Mucosa of descending colon (tissue), 3 donors: ENCODE results near the gene ZSCAN21. TPM values are rescaled to one million over a fixed set of nuclear protein-coding genes. Genes with fewer than 3 reads are reported as not detected.

ENCODE experiments used
- ATAC-seq: fragments of 200-7000 bp; cut with Tn5 transposase; one replicate; pipeline ENCODE4 v1.9.1; 2020; ENCODE audit warnings: mild to moderate bottlenecking, moderate library complexity
- DNase-seq, 3 donors: peaks; one replicate each; pipeline ENCODE4 v3.0.0-alpha.2; 2020
- H3K36me3 ChIP-seq: fragments of 200-600 bp; one replicate; pipeline ENCODE4 v1.8.0; 2021; ENCODE audit warnings: low read depth, mild to moderate bottlenecking
- H3K4me1 ChIP-seq: fragments of 200-600 bp; one replicate; pipeline ENCODE4 v1.8.0; 2021; ENCODE audit warnings: low read depth, mild to moderate bottlenecking
- H3K4me3 ChIP-seq: fragments of 200-600 bp; one replicate; pipeline ENCODE4 v1.8.0; 2021; ENCODE audit warnings: mild to moderate bottlenecking
- H3K9me3 ChIP-seq: fragments of 200-600 bp; one replicate; pipeline ENCODE4 v1.8.0; 2021; ENCODE audit warnings: mild to moderate bottlenecking
- CTCF ChIP-seq: fragments of 200-600 bp; IDR thresholded peaks from one replicate; pipeline ENCODE4 v1.8.0; 2022; ENCODE audit warnings: antibody characterized with exemption, mild to moderate bottlenecking
- intact Hi-C, 2 donors: fragments of 100-400 bp; cut with DNase I in 1 of 2; cut with micrococcal nuclease in 1 of 2; formaldehyde crosslinking; loops; one replicate each; pipeline versions ENCODE4 v1.11.0 to v1.11.1; 2022; cut with DNase I, micrococcal nuclease
- total RNA-seq, 3 donors: library from RNA; stranded (reverse); fragmentation: NEBNext Ultra II Directional in 2 of 3; extraction: Animal tissue kit (Norgen Biotek cat#: 25700) in 2 of 3; gene quantifications; one replicate each; pipeline versions ENCODE4 v1.2.1 to v1.2.4, GENCODE V29; 2021 to 2023
- donor health status: DM: no; HTN: no; CAD: no; lungs with moderate emphysema.
- donor health status: DM: no; HTN: no; CAD: no.
- donor health status: DM: no; HTN: yes; CAD: no.

The ZSCAN21 gene
- total RNA-seq, 3 donors from 2014 or later, result 6.9 to 13.9 (median 7.7) TPM

GRCh38 chr7:100016215-100016901 is 33.2 kb upstream of the ZSCAN21 start:
- peak; percentile 52 for ATAC-seq

GRCh38 chr7:100017300-100017699 is 32.3 kb upstream of the ZSCAN21 start:
- intact Hi-C loops, result no loop called here
- H3K4me1 ChIP-seq, result peaks cover 44% of the 10 kb centered on the region
- peak; percentile 73 to 77 (median 77) for DNase-seq

More at GRCh38 chr7:100016215-100016901, 33.2 kb upstream of the ZSCAN21 start:
- H3K4me3 ChIP-seq, result peak overlapping the region; percentile 98
- H3K36me3 ChIP-seq, result no peaks in the 10 kb centered on the region
- intact Hi-C loops, result no loop called here
- no peaks in the 10 kb centered on the region for H3K9me3 ChIP-seq
- peaks cover 40% of the 10 kb centered on the region for H3K4me1 ChIP-seq
- peak in 1 of 3 donors; percentile 62 for DNase-seq
- no peak for TF ChIP-seq CTCF

GRCh38 chr7:100017875-100018274 is 31.7 kb upstream of the ZSCAN21 start:
- ATAC-seq, result no peak
- intact Hi-C loops, result no loop called here
- Histone ChIP-seq H3K9me3 (no peaks in the 10 kb centered on the region), H3K36me3 (no peaks in the 10 kb centered on the region), H3K4me1 (peaks cover 44% of the 10 kb centered on the region), H3K4me3 (no peak overlapping the region)
- no peak for DNase-seq
- no peak for TF ChIP-seq CTCF

More at GRCh38 chr7:100017300-100017699, 32.3 kb upstream of the ZSCAN21 start:
- no peak for TF ChIP-seq CTCF
- Histone ChIP-seq H3K9me3 (no peaks in the 10 kb centered on the region), H3K36me3 (no peaks in the 10 kb centered on the region), H3K4me3 (no peak overlapping the region)
- ATAC-seq, result peak; percentile 62

DNA sequence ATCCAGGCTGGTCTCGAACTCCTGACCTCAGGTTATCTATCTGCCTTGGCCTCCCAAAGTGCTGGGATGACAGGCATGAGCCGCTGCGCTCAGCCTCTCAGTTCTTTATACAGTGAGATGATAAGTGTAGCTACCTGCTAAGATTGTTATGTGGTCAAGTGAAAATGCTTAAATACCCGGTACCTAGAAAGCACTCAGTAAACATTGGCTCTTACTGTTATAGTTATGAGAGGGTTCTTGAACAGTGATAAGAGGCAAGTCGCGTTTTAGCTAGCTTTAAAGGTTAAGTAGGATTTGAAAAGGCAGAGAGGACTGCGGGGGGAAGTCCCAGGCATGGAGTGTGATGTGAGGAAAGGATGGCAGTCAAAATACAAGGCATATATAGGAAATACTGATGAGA is 29.7 kb upstream of the ZSCAN21 start:
- peaks cover 41% of the 10 kb centered on the region for H3K4me1 ChIP-seq
- H3K4me3 ChIP-seq, result no peak overlapping the region
- no peak for DNase-seq
- no peaks in the 10 kb centered on the region for H3K9me3 ChIP-seq
- peaks cover 9% of the 10 kb centered on the region for H3K36me3 ChIP-seq
- intact Hi-C loops, result no loop called here
- TF ChIP-seq CTCF, result no peak
- ATAC-seq, result no peak

DNA sequence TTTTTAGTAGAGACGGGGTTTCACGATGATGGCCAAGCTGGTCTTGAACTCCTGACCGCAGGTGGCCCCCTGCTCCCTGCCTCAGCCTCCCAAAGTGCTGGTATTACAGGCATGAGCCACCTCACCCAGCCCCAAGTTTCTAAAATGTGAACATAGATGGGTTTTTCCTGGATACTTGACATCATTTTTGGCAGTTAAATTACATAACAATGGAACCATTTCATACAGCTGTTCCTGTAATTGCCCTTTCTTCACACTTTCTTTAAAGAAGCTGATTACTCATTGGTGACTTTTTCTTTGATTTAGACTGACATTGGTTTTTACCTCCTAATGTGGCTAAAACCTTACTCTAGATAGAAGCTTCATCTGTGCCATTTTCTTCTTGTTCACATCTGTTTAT is 28.3 kb upstream of the ZSCAN21 start:
- no peak overlapping the region for H3K4me3 ChIP-seq
- ATAC-seq (no peak), DNase-seq (no peak)
- H3K4me1 ChIP-seq, result peaks cover 41% of the 10 kb centered on the region
- no peak for TF ChIP-seq CTCF
- intact Hi-C loops, result no loop called here
- H3K9me3 ChIP-seq, result no peaks in the 10 kb centered on the region
- H3K36me3 ChIP-seq, result peaks cover 9% of the 10 kb centered on the region
